HG03159 (cell line): ENCODE data around the gene PBRM1.
"Not testable (repeated sequence)": the region's sequence is repeated elsewhere in the genome, so short reads cannot be mapped to it uniquely, and the experiment has no call there.

Experiments used
- ATAC-seq: cut with Tn5 transposase; IDR thresholded peaks from one replicate; pipeline ENCODE4 v1.9.1; 2021; ENCODE audit warnings: mild to moderate bottlenecking, moderate library complexity; ENCODE audit not compliant: unreplicated experiment

Gene PBRM1

DNA sequence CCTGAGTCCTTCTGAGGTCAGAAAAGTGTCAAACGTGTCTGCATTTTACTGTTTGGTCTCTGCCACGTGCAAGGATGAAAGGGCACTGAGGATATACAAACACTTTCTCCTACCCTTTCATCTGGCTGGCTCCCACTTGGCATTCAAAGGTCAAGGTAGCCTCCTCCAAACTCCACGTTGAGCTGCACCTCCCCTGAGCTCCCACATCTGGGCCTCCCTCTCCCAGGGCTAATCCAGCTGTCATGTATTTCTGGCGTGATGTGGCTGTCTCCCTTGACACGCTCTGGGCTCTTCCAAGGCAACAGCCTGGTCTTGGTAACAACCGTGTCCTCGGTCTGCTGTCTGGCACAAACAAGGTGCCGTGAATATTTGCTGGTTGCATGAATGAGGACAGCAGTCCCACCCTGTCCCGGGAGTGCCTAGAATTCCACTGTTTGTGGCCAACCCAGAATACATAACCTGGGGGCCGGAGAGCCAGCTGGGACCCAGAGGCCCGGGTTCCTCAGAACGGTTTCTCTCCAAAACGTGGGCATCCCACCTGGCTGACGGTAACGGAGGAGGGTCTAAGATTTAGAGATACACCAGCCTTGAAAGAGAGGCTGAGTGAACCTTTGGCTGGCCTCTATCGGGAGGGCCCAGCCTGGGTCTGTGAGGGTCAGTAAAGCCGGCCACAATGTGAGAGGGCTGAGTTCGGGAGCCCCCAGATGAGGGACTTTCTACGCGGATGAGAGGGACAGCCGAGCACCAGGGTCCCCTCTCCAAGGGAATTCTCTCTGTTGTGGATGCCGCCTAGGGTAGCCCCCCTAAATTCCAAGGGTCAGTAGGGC, 19.1 kb upstream of the PBRM1 start:
- peak; percentile 5 for ATAC-seq

DNA sequence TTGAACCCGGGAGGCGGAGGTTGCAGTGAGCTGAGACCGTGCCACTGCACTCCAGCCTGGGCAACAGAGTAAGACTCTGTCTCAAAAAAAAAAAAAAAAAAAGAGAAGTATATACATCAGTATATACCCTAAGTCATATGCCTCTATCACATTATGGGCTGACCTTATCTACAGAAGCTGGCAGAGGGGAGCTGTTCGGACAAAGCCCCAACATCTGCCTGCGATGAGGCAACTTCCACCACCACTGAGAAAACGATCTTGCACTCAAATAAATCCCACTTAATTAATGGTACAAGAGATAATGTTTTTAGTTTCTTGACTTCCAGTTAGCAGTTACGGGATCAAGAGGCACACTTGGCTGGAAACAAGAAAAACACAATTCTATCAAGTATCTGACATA, 17.6 kb upstream of the PBRM1 start:
- ATAC-seq, result no peak

DNA sequence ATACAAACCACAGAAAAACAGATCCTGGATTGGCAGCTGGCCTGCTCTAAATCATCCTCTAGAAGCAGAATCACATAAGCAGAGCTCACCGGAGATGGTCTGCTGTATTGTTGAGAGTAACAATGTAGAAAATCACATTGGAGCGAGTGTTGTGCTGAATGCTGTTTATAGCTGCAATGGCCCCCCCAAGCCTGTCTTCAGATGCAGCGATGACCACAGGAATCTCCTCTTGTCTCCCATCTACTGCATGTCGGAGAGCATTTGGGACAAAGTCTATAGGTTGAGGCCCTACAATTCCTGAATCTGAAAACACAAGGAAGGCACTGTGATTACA, 11.9 kb upstream of the PBRM1 start:
- ATAC-seq, result no peak

DNA sequence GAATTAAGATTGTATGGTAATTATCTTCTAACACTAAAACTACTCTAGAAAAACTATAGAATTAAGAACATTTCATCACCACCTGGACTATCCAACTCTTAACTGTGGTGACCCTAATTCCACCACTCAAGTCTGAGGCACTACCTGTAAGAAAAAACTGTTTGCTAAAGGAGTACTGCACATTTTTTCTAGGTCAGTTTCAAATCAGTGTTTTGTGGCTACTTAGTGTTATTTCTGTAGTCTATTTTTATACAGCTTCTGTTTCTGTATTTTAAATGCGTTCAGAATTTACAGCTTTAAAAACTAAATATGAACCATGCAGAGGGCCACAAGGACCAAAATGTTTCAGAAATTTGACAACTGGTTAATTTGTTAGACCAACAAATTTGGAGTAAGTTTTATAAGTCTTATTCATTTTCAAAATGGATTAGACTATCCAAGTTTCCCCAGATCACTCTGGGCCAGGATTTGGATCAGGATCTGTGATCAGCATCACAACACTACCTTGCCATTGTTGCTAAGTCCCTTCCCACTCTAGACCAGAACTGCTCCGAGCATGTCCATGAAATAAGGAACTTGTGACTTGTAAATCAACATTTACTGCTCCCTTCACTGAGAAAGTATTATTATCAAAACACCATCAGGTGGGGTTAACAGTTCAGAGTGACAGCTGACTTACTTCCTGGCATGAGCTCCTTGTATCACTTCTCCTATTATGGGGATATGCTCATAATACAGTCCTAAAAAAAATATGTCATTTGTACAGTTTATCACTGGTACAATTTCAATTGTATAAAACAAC, 11.3 kb upstream of the PBRM1 start:
- ATAC-seq, result no peak

DNA sequence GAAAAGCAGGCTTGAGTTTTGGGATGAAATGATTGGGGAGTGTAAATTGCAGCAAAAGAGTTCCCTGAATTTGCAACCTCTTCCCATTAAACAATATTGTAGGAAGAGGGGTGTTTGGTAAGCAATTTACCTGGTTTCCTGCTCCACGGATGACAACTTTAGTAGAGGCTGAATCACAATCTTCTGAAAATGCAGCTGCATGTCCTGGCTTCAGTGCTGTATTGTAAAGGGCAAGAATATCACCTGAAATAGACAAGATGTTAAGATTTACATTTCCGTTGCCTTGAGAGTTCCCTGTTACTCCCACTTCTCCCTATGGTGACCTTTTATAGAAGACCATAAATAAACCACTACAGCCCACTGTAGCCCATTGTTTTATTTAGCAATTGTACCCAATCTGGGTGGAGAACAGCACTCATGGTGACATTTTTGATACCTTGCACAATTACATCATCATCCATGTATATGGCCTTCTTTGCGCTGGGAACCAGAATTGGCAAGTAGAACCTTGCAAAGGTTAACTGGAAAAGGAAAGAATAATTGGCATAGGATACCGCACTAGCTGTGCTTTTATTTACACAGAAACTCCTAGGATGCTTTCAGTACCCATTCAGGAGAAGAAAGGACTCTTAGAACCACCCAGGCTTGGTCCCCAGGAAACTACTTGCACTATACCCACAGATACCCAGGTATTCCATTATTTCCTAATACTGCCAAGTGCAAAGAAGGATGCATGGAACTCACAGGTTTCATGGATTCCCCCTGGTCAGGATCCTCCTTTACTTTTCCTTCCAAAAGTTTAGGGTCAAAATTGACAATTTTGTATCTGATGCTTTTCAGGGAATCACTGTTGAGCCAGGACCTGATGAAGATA, 10.3 kb upstream of the PBRM1 start:
- ATAC-seq, result no peak

DNA sequence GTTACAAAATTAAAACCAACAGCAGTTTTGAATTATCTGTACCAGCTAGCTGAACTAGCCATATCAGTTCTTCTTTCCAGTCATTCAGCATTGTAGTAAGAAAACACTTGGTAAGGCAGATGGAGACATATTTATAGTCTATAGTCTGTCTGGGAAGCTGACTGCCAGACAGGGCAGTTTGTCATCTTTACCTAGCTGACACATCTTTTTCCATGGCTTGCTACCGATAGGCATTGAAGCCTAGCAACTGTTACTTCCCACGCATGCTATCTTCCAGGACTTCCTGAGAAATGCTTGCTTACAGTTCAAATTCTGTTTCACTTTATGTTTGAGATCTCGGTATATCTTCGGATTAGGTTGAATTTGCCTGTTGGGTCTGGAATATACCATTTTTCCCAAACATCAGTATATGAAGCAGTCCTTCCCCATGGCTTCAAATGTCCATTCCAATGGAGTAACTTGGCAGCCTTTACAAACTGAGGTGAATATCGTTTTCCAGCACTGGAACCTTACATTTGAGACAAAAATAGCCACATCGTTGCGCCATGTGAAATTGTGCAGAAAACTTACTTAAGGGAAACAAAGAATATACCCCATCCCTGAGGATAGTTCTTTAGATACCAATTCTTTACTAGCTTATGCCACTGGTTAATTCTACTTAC, 8.9 kb upstream of the PBRM1 start:
- ATAC-seq, result no peak

DNA sequence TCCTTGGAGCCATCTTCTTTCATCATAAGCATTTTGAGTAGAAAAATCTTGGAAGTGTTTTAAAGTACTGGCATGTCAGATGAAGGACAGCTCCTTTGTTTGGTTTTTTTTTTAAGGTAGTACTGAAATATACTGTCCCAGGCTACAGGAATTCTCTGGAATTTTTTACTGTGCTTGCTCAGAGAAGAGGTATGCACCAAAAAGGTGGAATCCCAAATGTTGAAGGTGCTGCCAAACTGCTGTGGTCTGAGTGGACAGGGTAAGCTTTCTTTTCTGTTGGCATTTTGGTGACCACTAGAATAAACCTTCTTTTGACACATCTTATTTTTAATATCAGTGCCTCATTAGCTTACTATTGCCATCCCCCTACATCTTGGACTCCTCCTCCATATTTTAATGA, 7.4 kb upstream of the PBRM1 start:
- ATAC-seq, result no peak

DNA sequence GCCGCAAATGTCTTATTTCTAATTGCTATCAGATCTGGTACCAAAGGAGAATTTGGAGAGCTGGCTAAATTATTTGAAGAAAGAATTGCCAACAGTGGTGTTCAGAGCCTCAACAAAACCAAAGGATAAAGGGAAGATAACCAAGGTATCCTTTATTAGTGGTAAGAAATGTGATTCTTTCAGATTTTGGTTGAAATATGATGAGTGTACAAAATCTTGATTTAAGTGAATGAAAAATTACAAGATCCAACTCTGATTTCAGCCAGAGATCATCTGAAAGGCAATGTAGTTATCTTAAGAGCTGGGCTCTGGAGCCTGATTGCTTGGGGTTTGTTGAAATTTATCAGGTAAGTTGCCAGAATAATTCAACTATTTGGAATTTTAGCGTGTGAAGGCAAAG, 4.8 kb upstream of the PBRM1 start:
- ATAC-seq, result no peak

DNA sequence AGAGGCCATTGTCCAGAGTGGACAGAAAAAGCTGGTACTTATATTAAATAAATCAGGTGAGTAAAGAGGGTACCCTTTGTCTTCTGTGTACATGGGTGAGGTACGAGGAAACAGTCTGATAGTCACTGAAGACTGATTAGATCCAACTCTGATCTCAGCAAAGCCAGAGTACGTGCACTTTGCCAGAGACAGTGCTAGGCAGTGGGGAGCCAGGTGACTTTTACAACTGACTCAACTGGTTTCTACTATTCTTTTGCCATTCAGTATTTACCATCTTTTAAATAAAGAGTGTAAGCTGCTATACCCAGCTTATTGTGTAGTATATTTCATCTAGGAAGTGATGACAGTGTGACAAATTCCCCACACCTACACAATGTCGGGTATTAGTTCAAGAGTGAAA, 3.4 kb upstream of the PBRM1 start:
- ATAC-seq, result no peak

DNA sequence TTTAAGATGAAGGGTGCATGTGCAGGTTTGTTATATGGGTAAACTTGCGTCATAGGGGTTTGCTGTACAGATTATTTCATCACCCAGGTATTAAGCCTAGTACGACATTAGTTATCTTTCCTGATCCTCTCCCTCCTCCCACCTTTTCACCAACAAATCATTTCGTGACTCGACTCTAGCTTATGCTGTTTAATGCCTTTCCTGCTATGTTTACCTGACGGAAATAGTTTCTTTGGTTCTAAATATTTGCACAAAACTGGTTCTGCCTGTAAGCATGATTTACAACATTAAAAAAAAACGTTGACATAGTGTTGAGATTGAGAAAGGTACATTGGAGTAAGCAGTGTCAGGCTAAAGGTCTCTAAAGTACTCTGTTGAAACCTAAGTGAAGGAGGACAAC, 2.6 kb upstream of the PBRM1 start:
- ATAC-seq, result no peak

DNA sequence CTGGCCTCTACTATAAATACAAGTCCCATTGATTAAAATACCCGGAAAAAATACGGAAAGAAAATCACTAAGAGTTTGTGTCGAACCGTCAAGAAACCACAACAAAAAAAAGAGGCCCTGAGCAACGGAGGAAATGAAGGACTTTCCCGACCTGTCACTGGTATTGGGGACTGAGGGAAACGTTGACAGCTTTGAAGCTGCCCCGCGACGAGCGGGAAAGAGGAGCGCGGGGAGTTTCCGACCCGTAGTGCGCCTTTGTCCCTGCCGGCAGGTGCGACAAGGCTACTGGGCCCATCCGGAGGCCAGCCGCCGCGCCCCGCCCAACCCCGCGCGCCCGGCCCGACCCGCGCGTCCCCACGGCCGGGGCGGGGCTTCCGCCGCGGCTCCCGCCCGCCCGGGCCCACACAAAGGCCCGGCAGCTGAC, 416 bp downstream of the PBRM1 start:
- peak; percentile 82 for ATAC-seq

DNA sequence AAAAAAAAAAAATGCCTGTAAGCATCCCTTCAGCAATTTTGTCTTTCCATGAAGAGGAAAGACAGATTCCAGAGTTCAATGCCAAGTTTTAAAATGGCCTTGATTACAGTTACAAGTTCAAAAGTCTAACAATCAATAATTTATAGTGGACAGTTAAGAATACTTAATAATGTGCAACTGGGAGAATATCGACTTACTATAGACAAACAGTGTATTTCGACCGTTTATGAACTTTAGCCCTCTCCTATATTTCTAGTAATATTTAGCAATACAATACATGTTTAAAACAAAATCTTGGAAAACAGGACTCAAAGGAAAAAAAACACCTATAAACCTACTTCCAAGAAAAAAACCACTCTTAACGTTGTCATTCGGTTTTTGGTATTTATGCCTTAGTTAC, 1.5 kb downstream of the PBRM1 start:
- no peak for ATAC-seq

DNA sequence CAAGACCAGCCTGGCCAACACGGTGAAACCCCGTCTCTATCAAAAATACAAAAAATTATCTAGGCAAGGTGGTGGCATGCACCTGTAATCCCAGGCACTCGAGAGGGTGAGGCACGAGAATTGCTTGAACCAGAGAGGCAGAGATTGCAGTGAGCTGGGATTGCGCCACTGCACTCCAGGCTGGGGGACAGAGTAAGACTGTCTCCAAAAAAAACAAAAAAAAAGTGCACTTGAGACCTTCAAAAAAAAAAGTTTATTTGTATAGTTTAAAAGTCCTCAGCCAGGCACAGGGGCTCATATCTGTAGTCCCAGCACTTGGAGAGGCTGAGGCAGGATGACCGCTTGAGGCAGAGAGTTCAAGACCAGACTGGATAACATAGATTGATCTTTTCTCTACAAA, 2.1 kb downstream of the PBRM1 start:
- no peak for ATAC-seq

DNA sequence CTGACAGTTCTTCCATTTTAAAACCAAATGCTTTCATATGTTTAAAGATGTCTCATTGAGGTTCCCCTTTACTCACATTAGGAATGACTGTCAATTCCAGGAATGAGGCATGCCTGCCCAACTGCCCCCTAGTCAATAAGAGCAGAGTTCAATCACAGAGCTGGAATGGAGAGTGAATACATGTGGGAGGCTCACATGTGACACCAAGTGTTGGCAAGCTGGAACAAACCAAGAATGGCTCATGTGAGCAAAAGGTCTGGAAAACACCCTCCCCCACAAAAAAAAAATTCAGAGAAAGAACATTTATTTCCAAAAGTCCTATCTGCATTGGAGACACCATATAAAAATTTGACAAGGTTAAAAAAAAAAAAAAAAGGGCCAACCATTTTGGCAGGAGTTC, 3.7 kb downstream of the PBRM1 start:
- no peak for ATAC-seq

DNA sequence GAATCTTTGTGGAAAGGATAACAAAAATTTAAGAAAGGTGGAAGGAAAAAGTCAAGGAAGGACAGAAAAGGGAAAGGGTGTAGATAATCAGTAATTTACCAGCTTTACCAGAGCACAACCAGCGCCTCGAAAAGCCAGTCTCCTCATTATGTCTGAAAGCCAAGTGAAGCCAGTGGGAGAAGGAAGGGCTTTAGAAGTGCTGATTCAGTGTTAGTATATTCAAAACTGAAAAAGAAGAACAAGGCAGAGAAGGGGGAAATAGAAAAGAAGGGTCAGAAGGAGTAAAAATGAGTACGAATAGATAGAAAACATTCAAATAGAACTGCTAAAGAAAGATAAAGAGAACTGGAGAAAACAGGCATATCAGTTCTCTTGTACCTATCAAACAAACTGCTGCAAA, 4.1 kb downstream of the PBRM1 start:
- no peak for ATAC-seq

DNA sequence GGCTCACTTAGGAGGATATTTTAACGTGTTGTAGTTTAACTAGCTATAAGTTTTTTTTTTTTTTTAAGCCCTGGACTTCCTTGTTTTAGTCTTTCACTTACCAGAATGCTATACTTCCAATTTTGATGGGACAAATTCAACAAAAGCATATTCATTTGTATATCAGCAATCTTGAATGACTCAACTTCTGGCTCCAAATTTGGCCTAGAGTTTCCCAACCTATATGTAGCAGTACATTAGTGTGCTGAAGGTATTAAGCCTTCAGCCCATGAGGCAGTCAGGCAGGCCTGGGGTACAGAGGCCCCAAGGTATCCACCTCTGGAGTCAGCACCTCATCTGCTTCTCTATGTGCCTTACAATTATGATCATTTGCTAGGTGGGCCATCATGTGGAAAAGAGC, 5.9 kb downstream of the PBRM1 start:
- no peak for ATAC-seq

DNA sequence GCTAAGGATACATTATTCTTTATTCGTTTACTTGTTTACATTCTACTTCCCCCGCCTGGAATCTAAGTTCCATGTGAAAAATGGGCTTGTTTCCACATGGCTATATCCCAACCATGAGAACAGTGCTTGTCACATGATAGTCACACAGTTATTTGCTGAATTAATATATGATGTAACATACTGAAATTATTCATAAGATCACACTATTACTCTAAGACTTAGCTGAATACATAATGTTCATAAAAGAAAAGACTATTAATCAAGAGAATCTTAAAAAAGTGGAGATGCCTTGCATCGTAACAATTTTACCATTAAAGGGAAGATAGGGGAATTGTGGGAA, 6.5 kb downstream of the PBRM1 start:
- ATAC-seq, result no peak

DNA sequence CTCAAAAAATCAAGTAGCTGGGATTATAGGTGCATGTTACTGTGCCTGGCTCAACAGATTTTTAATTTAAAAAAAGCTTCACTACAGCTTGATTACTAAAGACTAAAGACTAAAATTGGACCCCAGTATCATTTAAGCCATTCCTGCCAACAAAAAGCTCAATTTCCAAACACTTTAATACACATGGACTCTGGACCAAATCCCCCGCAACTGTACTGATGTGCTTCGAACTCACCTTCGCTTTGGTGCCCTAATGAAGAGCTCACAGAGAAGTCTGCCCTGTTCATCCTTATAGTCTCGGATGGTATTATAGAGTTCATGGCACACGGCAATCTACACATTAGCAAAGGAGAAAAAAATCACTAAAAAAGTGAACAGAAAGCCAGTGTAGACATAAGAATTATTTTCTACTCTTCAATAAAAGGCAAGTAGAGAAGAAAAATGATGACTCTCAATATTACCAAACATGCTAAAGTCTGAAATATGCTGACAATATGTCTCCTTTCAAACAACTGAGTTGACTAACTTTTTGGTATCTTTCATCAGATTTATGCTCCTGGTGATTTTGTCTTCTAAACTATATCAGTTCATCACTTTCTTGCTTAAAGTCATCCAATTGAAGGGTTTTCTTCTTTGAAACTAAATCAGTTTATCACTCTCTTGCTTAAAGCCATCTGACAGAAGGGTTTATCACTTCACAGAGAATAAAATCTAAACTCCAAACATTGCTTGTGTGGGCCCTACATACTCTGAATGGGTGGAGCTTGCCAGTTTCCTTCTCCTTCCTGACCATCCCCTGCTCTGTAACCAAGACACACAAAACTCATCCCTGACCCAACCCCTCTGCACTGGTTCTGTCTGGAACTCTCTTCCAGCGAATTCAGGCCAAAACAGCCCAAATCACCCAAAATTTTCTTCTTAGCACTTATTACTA, 7.2 kb downstream of the PBRM1 start:
- no peak for ATAC-seq

DNA sequence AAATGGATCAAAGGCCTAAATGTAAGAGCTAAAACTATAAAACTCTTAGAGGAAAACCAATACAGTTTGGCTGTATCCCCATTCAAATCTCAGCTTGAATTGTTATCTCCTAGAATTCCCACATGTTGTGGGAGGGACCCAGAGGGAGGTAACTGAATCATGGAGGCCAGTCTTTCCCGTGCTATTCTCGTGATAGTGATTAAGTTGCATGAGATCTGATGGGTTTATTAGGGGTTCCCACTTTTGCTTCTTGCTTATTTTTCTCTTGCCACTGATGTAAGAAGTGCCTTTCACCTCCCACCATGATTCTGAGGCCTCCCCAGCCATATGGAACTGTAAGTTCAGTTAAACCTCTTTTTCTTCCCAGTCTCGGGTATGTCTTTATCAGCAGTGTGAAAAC, 9.5 kb downstream of the PBRM1 start:
- not testable (repeated sequence) for ATAC-seq

DNA sequence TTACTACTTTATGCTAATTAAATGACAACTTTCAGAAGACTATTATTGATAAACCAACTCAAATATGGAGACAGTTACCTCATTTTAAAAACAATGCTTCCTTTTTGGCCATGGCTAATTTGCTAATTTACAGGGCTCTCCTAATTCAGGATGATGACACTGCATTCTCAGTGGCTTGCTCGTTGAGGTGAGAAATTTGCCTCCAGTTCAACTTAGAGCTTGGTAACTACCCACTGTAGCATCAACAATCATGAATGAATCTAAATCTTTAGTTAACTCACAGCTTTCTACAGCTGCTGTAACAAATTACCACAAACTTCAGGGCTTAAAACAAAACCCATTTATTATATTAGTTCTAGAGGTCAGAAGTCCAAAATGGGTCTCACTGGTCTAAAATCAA, 14.0 kb downstream of the PBRM1 start:
- ATAC-seq, result no peak
